Keratinocyte (primary cell): ENCODE data around the gene ADM.

Experiments used
- EZH2 ChIP-seq: IDR thresholded peaks from one replicate; pipeline ENCODE4 v1.6.1; 2012; ENCODE audit warnings: inconsistent platforms, mild to moderate bottlenecking, low read length, moderate library complexity
- TF ChIP-seq, protein P1 (sequence below), 3 experiments: IDR thresholded peaks in 1 of 3; conservative IDR thresholded peaks in 1 of 3; optimal IDR thresholded peaks in 1 of 3; 2 replicates in 2 of 3; 3 replicates in 1 of 3; pipeline versions ENCODE3 to v1.5.1; 2011; ENCODE audit warnings: low read length in 3 of 3, mild to moderate bottlenecking in 3 of 3, moderate library complexity in 2 of 3, control low read depth in 1 of 3, inconsistent platforms in 1 of 3; ENCODE audit not compliant: insufficient read depth in 2 of 3; ENCODE audit errors: extremely low read depth in 1 of 3

DNA sequence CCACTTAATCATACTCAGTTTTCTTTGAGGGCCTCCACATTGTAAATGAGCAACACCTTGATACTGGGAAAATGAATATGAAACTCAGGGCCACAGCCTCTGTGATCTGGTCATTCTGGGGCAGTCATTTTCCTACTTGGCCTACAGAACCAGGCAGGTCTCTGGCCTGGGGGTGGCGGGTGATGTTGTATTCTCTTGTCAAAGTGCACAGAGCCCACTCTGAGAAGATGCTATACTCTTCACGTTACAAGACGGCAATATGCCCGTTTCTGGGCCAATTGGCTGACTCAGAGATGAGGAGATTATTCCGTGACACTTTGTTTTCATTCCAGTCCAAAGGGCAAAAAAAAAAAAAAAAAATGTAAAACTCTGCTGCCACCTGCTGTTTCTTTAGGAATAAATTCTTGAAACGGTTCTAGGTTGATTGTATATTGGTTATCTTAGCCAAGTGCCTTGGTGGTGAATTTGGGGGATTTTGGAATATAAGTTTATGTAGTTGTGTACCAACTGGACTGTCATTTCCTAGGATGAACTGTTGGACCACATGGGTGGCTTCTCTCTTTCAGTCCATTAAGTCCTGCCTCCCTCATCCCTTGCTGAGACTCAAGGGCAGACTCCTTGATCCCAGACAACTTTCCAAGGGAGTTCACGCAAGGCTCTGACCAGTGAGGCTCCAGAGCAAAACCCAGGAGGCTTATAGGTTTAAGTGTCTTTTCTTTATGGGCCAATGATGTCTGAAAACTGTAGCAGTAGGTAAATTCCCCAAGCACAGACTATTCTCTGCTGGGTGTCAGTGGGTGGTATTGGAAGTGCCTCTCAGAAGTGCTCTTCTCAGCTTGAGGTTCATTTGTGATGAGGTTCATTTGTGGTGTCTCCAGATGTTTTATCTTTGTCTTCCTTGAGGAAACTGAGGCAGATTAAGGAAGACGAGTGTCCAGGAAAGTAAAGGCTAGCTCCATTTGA, 18.2 kb downstream of the ADM start:
- TF ChIP-seq, protein P1, sequence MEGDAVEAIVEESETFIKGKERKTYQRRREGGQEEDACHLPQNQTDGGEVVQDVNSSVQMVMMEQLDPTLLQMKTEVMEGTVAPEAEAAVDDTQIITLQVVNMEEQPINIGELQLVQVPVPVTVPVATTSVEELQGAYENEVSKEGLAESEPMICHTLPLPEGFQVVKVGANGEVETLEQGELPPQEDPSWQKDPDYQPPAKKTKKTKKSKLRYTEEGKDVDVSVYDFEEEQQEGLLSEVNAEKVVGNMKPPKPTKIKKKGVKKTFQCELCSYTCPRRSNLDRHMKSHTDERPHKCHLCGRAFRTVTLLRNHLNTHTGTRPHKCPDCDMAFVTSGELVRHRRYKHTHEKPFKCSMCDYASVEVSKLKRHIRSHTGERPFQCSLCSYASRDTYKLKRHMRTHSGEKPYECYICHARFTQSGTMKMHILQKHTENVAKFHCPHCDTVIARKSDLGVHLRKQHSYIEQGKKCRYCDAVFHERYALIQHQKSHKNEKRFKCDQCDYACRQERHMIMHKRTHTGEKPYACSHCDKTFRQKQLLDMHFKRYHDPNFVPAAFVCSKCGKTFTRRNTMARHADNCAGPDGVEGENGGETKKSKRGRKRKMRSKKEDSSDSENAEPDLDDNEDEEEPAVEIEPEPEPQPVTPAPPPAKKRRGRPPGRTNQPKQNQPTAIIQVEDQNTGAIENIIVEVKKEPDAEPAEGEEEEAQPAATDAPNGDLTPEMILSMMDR (optimal IDR thresholded peaks at IDR 0.05 in 1 of 3, IDR thresholded peaks at IDR 0.05 in 1 of 3, conservative IDR thresholded peaks at IDR 0.05 in 1 of 3; ENCODE audit: extremely low read depth in 1 of 3, insufficient read depth in 2 of 3, low read length in 3 of 3): peak in 2 of 3 experiments; percentile 28 to 60
- no peak for TF ChIP-seq EZH2
